Stimulated activated CD8-positive, alpha-beta memory T cell treated with anti-CD3 and anti-CD28 coated beads, Interleukin-15, amount 100 ng/mL, for 4 hours (primary cell): ENCODE measurements around the gene GRK5.

Source experiments
- DNase-seq, 2 donors: peaks; one replicate each; pipeline ENCODE4 v3.0.0-alpha.2; 2020; ENCODE audit warnings: low read depth in 2 of 2

The GRK5 gene

DNA sequence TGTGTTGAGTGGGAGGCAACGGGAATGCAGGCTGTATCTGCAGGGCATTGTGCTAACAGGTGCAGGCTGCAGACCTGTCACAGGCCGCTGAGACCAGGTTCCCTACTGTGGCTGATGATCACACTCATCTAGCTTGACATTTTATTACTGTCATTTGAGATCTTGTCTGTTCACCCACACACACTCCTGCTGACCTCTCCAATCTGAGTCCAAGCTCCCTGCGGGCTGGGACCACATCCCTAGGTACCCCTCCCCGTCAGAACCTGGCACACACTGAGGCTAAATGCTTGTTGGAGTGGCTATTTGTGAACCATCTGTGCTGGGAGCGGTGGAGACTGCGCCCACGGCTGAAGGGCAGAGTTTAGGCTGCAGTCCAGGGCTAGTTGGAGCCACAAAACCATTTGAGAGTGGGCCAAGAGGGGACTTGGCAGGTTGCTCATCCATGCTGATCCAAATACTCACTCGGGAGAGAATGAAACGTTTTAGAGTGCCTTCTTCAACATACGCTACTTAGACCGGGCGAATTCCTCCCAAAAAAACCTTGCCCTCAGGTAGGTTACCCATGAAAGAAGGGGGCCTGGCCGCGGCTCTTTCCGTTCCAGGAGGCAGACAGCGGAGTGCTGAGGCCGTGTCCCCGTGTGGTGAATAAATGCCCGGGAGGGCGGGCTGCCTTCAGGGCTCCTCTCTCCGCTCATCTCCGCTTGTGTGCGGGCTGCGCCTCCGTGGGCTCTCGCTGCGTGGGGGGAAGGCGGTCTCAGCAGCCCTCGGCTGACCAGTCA lies 170.8 kb downstream of the GRK5 start:
- no peak for DNase-seq

- DNase-seq, result no peak
Measured at GRCh38 chr10:119378737-119379067, 171.3 kb downstream of the GRK5 start.

DNA sequence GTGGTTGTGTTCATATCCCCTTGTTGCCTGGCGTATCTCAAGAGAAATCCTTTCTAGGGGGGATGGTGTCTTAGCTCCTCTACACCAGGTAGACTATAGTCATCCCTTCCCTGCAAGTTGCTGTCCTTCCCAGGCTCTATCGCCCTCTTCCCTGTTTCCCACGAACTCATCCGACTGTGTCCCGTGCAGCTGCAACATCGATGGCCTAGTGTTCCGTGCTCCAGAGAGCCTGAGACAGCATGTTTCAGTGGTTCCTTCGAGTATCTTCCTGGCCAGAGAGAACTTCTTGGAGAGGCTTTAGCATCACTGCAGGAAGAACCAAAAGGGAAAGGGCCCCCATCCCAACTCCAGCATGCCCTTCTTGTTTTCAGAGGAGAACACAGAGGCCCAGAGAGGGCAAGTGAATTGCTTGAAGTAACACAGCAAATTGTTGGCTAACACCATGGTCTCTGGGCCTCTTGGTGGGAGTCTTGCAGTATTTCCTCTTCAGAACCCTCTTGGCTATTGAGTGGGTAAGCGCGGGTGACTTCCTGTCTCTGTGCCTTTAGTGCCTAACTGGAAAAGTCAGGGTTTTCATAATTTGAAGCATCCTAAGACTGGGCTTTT lies 172.2 kb downstream of the GRK5 start:
- no peak for DNase-seq

- no peak for DNase-seq
Measured at GRCh38 chr10:119383174-119383856, 175.9 kb downstream of the GRK5 start.

- DNase-seq, result no peak
Measured at GRCh38 chr10:119384127-119384526, 176.8 kb downstream of the GRK5 start.

DNA sequence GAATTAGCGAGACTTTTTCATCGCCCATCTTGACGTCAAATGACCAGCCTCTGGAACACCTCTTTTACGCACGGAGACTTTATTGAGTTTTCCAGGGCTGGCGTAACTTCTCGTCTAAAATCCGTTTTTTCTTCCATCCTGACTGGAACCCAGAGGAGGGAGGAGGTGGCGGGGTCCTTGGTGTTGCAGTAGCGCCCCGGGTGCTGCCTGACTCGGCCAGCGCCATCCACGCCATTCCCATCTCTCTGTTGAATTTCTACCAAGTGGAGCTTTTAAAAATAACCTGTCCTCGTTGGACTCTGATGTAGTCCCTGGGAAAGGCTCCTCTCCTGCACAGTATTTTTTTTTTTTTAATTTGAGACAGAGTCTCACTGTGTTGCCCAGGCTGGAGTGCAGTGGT lies 179.3 kb downstream of the GRK5 start:
- no peak for DNase-seq

DNA sequence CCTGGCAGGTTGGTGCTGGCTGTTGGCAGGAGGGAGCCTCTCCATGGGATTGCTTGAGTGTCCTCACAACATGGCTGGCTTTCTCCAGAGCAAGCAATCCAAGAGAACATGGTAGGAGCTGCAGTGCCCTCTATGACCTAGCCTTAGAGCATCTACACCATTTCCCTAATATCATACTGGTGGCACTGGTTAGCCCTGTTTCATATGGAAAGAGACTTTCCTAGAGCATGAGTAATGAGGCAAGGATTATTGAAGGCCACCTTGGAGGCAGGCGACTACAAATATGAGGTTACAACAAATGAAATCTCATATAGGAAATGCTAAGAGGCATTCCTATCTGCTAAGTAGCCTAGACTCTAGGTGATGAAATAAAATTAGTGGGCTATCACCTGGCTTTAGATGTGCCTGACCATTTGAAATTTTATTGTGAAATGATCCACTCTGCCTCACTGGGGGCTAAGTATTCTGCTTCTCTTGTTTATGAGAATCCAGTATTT lies 181.5 kb downstream of the GRK5 start:
- no peak for DNase-seq

DNA sequence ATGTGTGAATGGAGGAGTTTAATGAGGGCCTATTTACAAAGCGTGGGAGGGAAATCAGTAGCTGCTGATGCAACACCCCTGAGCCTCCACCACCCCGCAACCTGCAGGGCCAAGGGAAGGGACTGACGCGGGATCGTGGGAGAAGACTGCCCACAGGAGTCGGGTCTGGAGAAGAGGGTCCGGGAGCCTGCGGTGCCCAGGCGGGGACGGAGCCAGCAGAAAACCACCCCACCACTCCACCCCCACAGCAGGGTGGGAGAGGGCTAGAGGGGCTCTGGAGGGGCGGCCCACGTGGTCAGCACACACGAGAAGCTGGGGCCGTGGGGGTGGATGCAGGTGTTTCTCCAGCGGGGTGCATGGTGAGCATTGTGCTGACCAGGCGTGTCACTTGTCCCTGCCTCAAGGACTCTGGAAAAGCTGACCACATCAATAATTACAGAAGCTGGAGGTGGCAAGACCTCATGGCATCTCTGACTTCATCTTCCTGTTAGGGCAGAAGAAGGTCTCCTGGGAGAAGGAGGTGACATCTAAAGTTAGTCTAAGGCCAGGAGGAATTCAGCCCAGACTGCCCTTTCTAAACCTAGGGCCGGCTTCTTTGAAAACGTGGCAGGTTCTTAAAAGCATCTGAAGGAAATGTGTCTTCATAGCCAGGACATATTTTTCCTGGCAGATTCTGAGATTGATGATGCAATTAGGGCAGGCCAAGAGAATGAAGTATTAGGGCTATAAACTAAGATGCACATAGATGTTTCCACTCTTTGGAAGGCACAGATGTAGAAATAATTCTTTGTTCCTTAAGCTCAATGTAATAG lies 184.3 kb downstream of the GRK5 start:
- DNase-seq, result no peak

- DNase-seq, result no peak
Measured at GRCh38 chr10:119393019-119393418, 185.6 kb downstream of the GRK5 start.

DNA sequence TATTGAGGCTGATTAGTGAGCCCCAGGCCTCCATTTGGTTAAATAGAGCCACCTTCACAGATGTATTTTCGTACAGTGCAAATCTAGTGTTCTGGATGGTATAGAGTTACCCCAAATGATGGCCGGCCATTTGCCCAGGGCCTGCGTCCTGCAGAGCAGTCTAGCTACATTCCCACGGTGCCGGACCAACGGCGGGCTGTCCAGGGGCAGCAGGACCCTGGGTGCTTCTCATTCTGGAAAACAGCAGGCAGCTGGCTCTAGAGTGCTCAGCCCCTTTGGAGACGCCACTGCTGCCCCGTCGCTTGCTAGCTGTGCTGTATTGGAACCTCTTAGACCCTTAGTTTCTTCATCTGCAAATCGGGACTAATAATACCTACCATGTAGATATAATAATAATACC lies 186.1 kb downstream of the GRK5 start:
- no peak for DNase-seq

DNA sequence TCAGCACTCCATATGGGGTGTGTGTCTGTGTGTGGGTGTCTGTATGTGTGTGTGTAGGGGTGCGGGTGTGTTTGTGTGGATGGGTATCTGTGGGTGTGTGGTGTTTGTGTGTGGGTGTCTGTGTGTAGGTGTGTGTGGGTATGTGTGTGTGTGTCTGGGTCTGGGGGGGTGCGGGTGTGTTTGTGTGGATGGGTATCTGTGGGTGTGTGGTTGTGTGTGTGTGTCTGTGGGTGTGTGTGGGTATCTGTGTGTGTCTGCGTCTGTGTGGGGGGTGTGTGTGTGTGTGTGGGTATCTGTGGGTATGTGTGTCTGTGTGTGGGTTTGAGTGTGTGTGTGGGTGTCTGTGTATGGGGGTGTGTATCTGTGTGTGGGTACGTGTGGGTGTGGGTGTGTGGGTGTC lies 186.5 kb downstream of the GRK5 start:
- no peak for DNase-seq

GRCh38 chr10:119394657-119395279 lies 187.4 kb downstream of the GRK5 start:
- DNase-seq, result no peak

DNA sequence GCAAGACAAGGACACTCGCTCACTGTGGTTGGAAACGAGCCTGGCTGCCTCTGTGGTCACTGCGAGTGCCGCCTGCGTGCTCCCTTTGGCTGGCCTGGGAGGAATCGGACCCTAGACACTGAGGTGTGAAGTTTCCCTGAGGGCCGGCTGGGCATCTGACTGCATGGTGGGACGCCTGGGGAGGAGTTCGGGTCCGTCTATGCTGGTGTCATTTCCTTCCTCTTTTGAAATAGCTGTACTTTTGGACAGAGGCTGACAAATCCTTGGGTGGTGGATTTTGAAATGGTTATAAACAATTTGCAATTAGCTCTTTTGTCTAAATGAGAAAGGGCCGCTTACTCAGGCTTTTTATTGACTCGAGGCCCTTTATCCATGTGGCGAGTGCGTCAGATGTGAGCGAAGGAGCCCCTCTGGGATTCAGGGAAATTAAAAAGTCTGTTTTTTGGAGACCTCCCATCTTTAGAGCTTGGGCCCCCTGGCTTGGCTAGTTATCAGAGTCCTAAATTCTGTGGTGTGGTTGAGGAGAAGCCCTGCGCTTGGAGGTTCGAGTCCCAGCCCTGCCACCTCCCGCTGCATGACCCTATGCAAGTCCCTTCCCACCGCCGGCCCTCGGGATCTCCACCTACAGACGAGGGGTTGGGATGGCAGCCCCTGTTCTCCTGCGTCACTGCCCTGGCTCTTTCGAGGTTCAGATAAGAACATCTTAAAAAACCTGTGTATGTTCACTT lies 188.1 kb downstream of the GRK5 start:
- DNase-seq, result no peak

GRCh38 chr10:119396008-119396708 lies 188.8 kb downstream of the GRK5 start:
- no peak for DNase-seq

- no peak for DNase-seq
Measured at GRCh38 chr10:119396709-119397071, 189.3 kb downstream of the GRK5 start.

GRCh38 chr10:119397416-119397815 lies 190.0 kb downstream of the GRK5 start:
- no peak for DNase-seq

- no peak for DNase-seq
Measured at GRCh38 chr10:119398996-119399395, 191.6 kb downstream of the GRK5 start.

- DNase-seq, result no peak
Measured at GRCh38 chr10:119399466-119399865, 192.1 kb downstream of the GRK5 start.

GRCh38 chr10:119401671-119402395 lies 194.5 kb downstream of the GRK5 start:
- no peak for DNase-seq

GRCh38 chr10:119403921-119404320 lies 196.6 kb downstream of the GRK5 start:
- no peak for DNase-seq
